Stimulated activated CD4-positive, alpha-beta T cell treated with anti-CD3 and anti-CD28 coated beads, Interleukin-4, amount 100 ng/mL, for 1 hour (primary cell): ENCODE data around the gene CALML3.
A peak's percentile ranks its signal among the peaks of the same experiment; 100 is the strongest.
"Not testable (repeated sequence)": the region's sequence is repeated elsewhere in the genome, so short reads cannot be mapped to it uniquely, and the experiment has no call there.

Source experiments
- DNase-seq: peaks from one replicate; pipeline ENCODE4 v3.0.0-alpha.2; 2020

The CALML3 gene

DNA sequence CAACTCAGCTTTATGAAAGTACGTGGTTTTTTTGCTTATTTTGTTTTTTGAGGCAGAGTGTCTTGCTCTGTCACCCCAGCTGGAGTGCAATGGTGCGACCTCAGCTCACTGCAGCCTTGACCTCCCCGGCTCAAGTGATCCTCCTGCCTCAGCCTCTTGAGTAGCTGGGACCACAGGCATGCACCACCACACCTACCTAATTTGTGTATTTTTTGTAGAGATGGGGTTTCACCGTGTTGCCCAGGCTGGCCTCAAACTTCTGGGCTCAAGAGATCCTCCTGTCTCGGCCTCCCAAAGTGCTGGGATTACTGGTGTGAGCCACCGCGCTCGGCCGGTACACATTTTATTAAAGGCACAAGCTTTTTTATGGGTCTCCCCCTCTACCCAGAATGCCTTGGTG lies 34.3 kb downstream of the CALML3 start:
- not testable (repeated sequence) for DNase-seq

GRCh38 chr10:5559642-5560141 lies 34.9 kb downstream of the CALML3 start:
- no peak for DNase-seq

- DNase-seq: no peak
These were observed 35.5 kb downstream of the CALML3 start for GRCh38 chr10:5560142-5560816.

DNA sequence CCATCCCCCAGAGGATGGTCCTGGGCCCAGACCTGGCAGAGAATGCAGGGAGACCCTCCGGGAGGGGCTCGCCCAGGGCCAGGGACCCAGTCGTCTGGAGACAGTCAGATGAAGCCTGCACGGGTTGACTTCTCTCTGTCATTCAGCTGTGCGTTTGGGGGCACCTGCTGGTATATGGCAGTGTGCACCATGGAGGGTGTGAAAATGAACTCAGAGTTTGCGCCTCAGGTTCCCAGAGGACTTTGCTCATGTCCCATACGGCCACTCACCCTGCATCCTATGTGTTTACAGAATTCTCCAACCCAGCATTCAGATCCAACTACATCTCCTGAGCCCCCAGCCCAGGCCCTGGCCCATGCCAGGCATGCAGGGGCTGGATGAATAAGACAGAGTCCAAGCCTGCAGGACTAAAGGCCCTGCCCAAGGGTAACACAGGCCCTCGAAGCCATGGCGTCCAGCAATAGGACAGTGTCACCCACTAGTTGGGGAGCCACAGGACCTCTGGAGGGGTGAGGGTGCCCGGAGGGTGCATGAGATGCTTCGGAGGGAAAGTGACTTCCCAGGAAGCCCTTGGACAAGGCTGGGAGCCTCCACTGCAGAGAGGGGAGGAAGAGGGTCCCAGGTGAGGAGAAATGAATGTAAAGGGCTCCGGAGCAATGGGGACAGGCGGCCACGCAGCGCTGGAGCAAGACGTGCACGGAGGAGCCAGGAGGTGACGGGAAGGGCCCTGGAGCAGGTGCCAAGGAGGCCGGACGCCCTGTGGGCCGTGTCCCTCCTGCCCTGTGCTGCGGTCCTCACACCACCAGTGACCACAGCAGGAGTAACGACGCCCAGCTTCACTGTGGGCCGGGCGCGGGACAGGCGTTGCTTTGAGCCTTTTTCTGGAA lies 36.3 kb downstream of the CALML3 start:
- no peak for DNase-seq

DNA sequence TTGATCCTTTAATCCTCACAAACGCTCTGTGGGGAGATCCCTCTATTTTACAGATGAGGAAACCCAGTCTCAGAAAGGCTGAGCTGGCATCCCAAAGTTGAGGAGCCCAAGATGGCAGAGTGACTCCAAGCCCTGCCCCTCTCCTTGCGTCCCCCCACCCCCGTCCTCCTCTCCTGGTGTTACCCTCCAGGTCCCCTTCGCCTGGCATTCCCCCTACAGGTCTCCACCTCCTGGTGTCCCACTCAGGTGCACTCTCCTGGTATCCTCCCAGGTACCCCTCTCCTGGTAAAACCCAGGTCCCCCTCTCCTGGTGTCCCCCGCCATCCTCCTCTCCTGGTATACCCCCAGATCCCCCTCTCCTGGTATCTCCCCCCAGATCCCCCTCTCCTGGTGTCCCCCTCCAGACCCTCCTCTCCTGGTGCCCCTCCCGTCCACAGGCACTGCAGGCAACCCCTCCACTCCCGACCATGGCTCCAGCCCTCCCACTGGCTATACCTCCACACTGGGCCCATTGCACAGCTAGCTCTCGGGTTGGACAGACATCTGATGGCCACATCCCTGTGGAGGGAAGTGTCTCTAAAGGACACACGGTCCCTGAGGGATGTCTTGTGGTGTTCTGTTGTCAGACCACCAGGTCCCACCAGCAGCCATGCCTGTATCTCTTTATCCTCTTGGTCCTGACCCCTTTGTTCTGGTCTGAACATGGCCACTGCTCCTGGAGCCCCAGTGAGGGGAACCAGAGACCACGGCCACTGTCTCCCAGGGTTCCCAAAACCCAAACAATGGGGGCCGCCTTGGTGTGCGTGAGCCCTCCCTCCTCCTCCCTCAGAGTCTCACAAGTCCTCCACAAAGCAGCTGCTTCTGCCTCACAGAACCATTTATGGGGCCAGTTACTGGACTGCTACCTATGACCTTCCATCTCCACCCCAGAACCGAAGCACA lies 37.2 kb downstream of the CALML3 start:
- DNase-seq: no peak

DNA sequence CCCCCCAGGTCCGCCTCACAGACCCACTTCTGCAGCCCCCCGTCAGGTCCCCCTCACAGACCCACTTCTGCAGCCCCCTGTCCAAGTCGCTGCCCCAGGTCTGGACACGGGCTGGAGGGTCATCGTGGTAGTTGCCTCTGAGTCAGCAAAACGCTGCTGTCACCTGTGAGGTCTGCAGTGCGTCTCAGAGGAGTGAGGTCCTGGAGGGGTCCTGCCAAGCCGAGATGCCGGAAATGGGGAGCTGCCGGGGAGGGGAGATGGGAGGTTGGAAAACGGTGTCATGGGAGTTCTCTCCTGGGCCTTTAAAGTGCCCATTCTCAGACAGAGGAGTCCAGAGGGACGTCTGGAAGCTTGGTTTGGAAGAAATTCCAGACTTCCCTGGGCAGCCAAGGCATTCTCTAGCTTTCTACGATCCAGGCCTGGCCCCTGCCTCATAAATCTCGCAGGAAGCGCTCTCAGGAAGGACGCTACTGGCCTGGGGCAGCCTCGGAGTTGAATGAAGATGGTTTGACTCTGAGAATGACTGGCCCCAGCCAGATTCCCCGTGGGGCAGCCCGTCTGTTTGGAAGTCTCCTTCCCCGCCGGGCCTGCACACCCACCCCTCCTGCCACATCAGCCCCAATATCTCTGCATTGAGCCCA lies 38.7 kb downstream of the CALML3 start:
- no peak for DNase-seq

DNA sequence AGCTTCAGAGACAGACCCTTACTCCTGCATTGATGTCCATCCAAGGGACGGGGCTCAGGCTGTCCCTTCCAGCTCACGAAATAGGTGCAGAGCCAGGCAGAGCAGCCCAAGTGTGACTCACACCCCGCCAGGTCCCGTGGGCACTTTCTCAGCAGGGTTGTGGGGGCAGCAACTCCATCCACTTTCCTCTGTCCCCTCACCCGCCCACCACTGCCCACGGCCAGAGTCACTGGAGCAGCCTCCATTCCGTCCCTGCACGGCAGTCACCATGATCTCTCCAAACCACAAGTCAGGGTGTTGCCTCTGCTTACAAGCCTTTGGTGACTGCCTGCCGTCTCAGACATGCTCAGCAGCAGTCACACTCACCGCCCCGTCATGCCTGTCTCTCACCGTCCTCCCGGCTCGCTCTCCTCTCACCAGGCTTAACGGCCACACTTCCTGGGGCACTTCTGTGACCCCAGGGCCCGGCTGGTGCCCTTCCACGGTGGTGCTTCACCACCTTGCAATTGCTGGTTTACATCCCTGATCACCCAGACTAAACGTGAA lies 39.3 kb downstream of the CALML3 start:
- DNase-seq: peak; percentile 60

DNA sequence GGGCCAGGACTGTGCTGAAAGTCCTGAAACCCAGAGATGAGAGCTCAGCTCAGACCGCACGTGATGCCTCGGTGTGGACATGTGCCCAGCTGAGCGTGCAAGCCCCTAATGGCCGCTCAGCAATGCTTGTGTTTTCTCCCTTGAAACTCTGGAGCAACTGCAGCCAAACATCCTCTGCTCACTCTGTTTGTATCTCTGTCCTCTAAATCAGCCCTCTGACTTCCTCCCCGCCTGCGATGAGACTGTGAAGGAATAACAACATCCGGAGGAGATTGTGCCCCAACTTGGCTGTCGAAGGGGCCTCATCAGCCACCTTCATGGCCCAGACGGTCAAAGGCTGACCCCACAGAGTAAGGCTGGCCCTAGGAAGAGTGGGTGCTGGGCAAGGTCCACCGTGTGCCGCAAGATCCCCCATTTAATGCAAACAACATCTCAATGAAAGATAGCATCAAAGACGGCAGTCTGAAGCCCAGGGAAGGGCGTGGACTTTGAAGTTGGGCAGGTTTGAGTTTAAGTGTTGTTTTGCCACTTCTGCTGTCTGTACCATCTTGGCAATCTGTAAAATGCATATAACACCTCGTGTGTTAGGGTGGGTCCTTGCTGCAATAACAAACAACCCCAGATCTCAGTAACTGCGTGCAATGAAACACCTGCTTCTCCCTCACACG lies 39.9 kb downstream of the CALML3 start:
- DNase-seq: peak; percentile 14

DNA sequence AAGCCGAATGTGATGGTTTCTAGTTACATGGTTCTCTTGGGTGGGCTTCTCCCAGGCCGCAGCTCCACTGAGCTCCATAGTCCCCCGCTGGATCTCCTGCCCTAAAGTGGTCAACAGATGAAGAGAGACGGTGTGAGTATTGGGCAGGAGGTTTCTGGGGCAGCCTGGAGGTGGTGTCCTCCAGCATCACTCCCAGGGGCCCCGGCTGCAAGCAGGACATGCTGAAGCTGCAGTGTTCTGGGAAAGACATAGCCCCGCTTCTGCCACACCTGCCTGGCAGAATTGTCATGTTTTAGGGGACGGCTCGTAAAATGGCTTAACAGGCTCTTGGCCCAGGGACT lies 40.4 kb downstream of the CALML3 start:
- no peak for DNase-seq

- DNase-seq: no peak
These were observed 41.2 kb downstream of the CALML3 start for GRCh38 chr10:5565671-5566581.

- peak; percentile 57 for DNase-seq
These were observed 41.9 kb downstream of the CALML3 start for GRCh38 chr10:5566614-5567013.

GRCh38 chr10:5567477-5567876 lies 42.7 kb downstream of the CALML3 start:
- DNase-seq: no peak

- DNase-seq: no peak
These were observed 44.2 kb downstream of the CALML3 start for GRCh38 chr10:5568984-5569383.

DNA sequence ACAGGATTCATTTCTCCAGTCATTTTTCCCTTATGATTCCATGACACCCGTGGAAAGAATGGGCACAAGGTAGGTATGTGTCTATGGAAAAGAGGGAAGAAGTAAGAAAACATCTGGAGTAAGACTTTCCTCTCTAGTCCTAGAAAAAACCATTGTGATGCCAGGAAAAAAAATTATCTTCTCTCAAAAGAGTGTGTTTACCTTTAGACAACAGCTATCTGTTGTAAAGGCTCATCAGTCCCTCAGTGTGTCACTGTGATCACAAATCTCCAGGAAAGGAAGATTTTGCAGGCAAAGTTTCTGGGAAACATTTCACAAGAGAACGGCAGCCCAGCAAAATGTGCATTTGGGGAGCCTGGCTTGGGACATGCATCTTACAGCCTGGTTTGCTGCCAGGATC lies 44.8 kb downstream of the CALML3 start:
- DNase-seq: no peak

DNA sequence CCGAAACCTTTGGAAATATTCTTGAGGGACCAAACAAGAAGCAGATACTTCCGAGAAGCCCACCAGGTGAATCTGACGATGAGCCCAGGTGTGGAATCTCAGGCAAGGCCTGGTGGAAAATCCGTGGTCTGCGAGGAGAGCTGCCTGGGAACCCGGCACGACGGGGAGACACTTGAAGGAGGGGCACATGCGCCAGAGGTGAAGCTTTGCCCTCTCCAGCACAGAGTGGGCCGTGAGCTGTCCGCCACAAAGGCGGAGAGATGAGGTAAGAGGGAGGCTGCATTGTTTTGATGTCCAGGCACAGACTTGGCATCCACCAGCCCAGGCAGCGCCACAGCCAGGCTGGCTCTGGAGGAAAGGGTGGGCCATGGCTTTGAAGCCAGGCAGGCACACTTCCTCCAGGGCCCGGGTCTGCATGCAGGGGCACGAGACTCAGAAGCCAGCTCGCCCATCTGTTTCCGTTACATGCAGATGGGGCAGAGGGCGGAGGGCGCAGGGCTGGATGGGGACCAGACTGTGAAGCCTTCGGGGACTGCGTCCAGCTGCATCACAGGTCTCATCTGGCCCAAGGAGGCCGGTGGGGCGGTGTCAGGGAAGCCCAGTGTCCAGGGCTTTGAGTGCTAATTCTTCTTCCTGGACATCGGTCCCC lies 45.4 kb downstream of the CALML3 start:
- no peak for DNase-seq

DNA sequence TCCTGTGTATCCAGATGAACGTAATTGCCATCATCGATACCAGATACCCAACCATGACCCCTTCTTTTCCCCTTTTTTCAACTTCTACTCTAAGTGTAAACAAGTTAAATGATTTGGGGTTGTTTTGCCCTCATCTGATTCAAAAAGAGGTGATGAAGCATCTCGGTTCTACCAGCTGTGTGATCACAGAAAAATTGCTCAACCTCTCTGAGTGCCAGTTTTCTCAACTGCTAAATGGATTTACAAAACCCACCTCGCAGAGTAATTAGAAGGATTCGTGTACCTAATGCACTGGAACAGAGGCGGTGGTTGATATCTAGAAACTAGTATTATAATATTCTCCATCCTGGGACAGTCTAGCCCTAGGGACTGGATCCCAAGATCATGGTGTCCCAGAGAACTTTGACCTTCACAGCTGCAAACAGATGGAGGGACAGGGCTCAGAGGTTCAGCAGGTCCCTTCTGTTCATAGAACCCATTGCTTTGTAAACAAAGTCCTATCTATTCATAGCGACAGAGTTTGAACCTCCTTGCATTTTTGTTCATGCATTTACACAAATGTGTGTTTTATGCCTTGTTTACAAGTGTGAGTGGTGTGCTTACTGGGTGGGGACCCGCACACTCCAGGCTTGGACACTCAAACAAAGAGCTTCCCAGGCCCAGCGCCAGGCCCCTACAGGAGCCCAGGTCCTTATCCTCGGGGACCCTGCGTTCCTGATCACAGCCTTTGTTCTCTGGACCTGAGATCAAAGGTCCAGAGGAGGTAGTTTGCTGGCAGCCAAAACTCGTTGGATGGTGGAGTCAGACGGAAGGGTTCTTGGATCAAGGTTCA lies 46.4 kb downstream of the CALML3 start:
- no peak for DNase-seq

DNA sequence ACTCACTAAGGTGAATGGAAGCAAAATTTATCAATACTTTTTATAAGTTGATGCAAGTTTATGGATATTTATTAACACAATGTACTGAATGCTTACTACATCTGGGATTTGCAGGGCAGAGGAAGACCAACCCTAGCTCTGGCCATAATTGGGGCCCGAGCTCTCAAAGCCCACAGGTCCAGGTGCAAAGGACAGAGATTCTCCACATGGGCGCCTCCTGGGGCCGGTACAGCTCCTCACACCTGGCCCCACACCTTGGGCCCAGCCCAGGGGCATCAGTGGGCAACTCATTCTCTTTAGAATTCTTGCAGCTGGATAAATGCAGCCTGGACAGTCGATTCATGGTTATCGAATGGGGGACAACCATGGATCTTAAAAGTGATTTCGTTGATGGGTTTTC lies 47.1 kb downstream of the CALML3 start:
- DNase-seq: no peak

DNA sequence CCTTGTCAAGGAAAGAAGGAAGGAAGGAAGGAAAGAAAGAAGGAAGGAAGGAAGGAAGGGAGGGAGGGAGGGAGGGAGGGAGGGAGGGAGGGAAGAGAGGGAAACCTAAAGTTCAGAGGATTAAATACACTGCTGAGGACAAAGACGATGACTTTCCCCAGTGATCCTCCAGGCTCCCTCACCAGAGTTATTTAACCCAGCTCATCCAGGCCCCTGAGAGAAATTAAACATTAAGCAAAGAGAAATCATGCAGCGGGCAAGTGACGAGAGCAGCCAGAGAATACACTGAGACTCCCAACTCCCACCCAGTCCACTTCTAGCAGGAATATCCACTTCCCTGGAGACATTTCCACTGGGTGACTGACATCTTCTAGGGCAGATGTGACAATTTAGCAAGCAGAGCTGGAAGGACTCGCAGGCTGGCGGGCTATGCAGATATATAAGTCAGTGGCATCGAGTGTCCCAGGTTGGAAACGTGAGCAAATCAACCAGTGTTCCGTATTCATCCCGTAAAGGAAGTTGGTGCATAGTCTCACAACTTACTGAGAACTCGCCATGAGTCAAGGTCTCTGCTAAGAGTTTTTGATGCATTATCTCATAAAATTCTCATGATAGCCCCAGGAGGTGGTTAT lies 48.7 kb downstream of the CALML3 start:
- DNase-seq: no peak
